ENCODE measurements around the gene CPE.

The CPE gene

DNA sequence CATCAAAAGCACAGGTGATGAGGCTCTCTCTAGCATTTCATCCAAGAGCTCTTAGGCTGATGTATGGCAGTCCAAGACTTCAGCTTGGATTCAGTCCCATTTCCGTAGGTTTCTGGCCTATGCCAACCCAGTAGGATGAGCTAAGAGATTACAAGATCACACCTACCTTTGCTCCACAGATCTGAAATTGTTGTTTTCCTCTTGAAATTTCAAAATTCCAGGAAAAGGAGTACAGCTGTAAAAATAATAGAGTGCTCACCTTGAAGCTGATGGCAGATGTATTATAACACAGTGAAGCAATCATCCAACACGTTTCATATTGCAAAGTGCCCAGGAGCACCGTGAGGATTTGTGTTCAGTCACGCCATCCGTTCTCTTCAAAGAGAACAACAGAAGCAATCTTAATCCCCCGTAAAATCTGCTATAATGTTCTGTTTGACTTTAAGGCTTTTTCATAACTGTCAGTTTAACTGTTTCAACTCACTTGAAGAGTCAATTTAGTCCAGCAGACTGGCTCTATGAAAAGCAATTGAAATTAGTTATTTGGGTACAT, 137.5 kb downstream of the CPE start:
- Histone ChIP-seq H3K4me1 (ENCODE audit: insufficient read depth, low read length, poor library complexity, severe bottlenecking) (no peaks in the 10 kb centered on the region), H3K79me2 (ENCODE audit: insufficient read depth, low read length) (no peaks in the 10 kb centered on the region), H3K27me3 (ENCODE audit: insufficient read depth, low read length, poor library complexity, severe bottlenecking) (no peaks in the 10 kb centered on the region), H4K20me1 (ENCODE audit: insufficient read depth, low read length, poor library complexity, severe bottlenecking) (no peaks in the 10 kb centered on the region), H3K4me3 (ENCODE audit: low read length, poor library complexity, severe bottlenecking) (no peak overlapping the region), H3K36me3 (ENCODE audit: insufficient read depth, low read length) (no peaks in the 10 kb centered on the region), H3K4me2 (ENCODE audit: low read depth, low read length, poor library complexity, severe bottlenecking) (no peak overlapping the region), H3K9me2 (replicated peaks; ENCODE audit: low read depth, low read length) (no peaks in the 10 kb centered on the region), H3K9me3 (ENCODE audit: insufficient read depth, low read depth, low read length) (no peaks in the 10 kb centered on the region), H2AFZ (ENCODE audit: low read length) (no peak overlapping the region), H3K9ac (ENCODE audit: low read depth, low read length, poor library complexity, severe bottlenecking) (no peak overlapping the region), H3F3A (ENCODE audit: low read depth) (no peaks in the 10 kb centered on the region)
- TF ChIP-seq, protein P1, sequence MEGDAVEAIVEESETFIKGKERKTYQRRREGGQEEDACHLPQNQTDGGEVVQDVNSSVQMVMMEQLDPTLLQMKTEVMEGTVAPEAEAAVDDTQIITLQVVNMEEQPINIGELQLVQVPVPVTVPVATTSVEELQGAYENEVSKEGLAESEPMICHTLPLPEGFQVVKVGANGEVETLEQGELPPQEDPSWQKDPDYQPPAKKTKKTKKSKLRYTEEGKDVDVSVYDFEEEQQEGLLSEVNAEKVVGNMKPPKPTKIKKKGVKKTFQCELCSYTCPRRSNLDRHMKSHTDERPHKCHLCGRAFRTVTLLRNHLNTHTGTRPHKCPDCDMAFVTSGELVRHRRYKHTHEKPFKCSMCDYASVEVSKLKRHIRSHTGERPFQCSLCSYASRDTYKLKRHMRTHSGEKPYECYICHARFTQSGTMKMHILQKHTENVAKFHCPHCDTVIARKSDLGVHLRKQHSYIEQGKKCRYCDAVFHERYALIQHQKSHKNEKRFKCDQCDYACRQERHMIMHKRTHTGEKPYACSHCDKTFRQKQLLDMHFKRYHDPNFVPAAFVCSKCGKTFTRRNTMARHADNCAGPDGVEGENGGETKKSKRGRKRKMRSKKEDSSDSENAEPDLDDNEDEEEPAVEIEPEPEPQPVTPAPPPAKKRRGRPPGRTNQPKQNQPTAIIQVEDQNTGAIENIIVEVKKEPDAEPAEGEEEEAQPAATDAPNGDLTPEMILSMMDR (conservative IDR thresholded peaks at IDR 0.05; ENCODE audit: low read length), result no peak
- TF ChIP-seq EZH2phosphoT487 (IDR thresholded peaks at IDR 0.05; ENCODE audit: borderline replicate concordance), result no peak

DNA sequence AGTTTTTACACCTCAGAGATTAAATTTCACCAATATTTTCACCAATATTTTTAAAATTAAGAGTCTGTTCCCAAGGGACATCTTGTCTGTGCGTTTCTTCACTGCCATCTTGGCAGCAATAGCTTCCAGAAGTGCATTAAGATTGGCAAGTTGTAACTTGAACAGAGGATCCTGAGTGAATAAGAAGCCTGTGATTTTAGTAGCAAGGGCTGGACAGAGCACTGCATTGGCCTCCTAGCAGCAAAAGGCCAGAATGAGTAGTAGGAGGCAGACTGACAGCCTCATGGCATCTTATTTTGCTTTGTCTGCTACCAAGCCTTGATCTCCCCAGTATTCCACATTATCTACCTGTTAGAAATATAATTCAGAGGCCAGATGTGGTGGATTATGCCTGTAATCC, 138.4 kb downstream of the CPE start:
- no peaks in the 10 kb centered on the region for H3K79me2 ChIP-seq (ENCODE audit: insufficient read depth, low read length)
- H3K9me3 ChIP-seq (ENCODE audit: insufficient read depth, low read depth, low read length), result no peaks in the 10 kb centered on the region
- H3K36me3 ChIP-seq (ENCODE audit: insufficient read depth, low read length), result no peaks in the 10 kb centered on the region
- TF ChIP-seq, protein P1 (conservative IDR thresholded peaks at IDR 0.05; ENCODE audit: low read length), result no peak
- no peak for TF ChIP-seq EZH2phosphoT487 (IDR thresholded peaks at IDR 0.05; ENCODE audit: borderline replicate concordance)
- H4K20me1 ChIP-seq (ENCODE audit: insufficient read depth, low read length, poor library complexity, severe bottlenecking), result no peaks in the 10 kb centered on the region
- H3K27me3 ChIP-seq (ENCODE audit: insufficient read depth, low read length, poor library complexity, severe bottlenecking), result no peaks in the 10 kb centered on the region
- no peak overlapping the region for H3K9ac ChIP-seq (ENCODE audit: low read depth, low read length, poor library complexity, severe bottlenecking)
- no peaks in the 10 kb centered on the region for H3F3A ChIP-seq (ENCODE audit: low read depth)
- no peak overlapping the region for H3K4me3 ChIP-seq (ENCODE audit: low read length, poor library complexity, severe bottlenecking)
- H3K4me2 ChIP-seq (ENCODE audit: low read depth, low read length, poor library complexity, severe bottlenecking), result no peak overlapping the region
- H2AFZ ChIP-seq (ENCODE audit: low read length), result no peak overlapping the region
- no peaks in the 10 kb centered on the region for H3K9me2 ChIP-seq (replicated peaks; ENCODE audit: low read depth, low read length)
- no peaks in the 10 kb centered on the region for H3K4me1 ChIP-seq (ENCODE audit: insufficient read depth, low read length, poor library complexity, severe bottlenecking)

DNA sequence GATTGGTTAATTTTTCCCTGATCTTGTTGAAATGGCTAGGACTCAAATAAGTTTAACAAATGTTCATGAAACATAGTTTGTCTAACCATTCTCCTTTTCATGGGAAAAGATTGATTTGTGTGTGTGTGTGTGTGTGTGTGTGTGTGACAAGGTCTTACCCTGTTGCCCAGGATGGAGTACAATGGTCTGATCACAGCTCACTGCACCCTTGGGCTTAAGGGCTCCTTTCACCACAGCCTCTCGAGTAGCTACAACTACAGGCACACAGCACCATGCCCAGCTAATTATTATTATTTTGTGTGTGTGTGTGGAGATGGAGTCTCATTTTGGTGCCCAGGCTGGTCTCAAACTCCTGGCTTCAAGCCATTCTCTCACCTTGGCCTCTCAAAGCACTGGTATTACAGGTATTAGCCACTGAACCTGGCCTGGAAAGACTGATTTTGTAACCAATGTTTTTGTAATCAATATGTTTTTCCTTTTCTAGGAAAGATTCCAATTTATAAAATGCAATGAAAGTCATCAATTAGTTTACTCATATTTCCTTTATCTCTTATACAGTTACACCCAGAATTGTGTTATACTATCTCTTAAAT, 139.3 kb downstream of the CPE start:
- H4K20me1 ChIP-seq (ENCODE audit: insufficient read depth, low read length, poor library complexity, severe bottlenecking), result no peaks in the 10 kb centered on the region

More for the DNA sequence above, 139.3 kb downstream of the CPE start:
- Histone ChIP-seq H3K4me3 (ENCODE audit: low read length, poor library complexity, severe bottlenecking) (no peak overlapping the region), H3K79me2 (ENCODE audit: insufficient read depth, low read length) (no peaks in the 10 kb centered on the region), H2AFZ (ENCODE audit: low read length) (no peak overlapping the region), H3K27me3 (ENCODE audit: insufficient read depth, low read length, poor library complexity, severe bottlenecking) (no peaks in the 10 kb centered on the region), H3K9ac (ENCODE audit: low read depth, low read length, poor library complexity, severe bottlenecking) (no peak overlapping the region), H3K9me3 (ENCODE audit: insufficient read depth, low read depth, low read length) (no peaks in the 10 kb centered on the region), H3K4me2 (ENCODE audit: low read depth, low read length, poor library complexity, severe bottlenecking) (no peak overlapping the region), H3K4me1 (ENCODE audit: insufficient read depth, low read length, poor library complexity, severe bottlenecking) (no peaks in the 10 kb centered on the region), H3K36me3 (ENCODE audit: insufficient read depth, low read length) (no peaks in the 10 kb centered on the region), H3K9me2 (replicated peaks; ENCODE audit: low read depth, low read length) (no peaks in the 10 kb centered on the region), H3F3A (ENCODE audit: low read depth) (no peaks in the 10 kb centered on the region)
- TF ChIP-seq EZH2phosphoT487 (IDR thresholded peaks at IDR 0.05; ENCODE audit: borderline replicate concordance), result no peak
- TF ChIP-seq, protein P1 (conservative IDR thresholded peaks at IDR 0.05; ENCODE audit: low read length), result no peak

Measured in Loucy (cell line).